Hepatic stellate cell (primary cell): ENCODE measurements around the gene SPACDR.
A peak's percentile ranks its signal among the peaks of the same experiment; 100 is the strongest.

ENCODE experiments used
- DNase-seq: peaks from one replicate; pipeline ENCODE4 v3.0.0; 2011; ENCODE audit warnings: low spot score

SPACDR gene

DNA sequence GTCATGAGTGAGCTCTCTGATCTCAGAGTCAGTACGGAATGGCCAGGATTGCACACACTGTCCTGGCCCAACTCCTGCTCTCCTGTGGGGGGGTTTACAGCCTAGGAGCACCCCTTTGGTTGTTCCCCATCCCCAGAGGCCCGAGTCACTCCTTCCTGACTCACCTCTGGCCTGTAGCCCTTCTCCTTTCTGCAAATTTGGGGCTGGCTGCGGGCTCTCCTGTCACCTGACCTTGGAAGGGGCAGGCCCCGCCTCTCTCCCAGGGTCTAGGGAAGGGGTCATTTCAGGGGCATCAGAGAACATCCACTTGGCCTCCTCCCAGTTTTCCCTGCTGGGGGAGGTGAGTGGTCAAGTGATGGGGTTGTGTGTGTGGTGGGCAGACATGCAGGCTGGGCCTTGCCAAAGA, 21.4 kb upstream of the SPACDR start:
- peak; percentile 2 for DNase-seq

DNA sequence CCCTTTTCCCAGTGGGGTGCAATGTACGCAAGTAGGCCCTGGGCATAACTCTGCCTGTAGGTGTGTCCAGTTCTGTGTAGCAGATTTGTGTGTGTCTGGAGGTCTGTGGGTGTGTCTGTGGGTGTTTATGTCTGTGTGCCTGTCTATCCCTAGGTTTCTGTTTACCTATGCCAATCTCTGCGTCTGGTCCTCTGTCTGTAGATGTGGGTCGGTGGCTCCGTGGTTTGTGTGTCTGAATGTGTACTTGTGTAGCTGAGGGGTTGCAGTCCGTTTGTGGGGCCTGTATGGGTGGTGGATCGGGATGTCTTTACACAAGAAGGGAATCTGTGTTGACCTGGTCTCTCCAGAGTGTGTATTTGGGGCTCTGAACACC, 20.6 kb upstream of the SPACDR start:
- DNase-seq, result no peak

- peak; percentile 66 for DNase-seq
Observed at GRCh38 chr7:100483722-100484672, 19.9 kb upstream of the SPACDR start, which contains the start of gene NYAP1. NYAP1 (plus strand) TSS chr7:100483927; CDS start chr7:100485312, 1,385 bp downstream.

- DNase-seq, result peak; percentile 85
Observed at GRCh38 chr7:100483090-100483721, 19.1 kb upstream of the SPACDR start.

- no peak for DNase-seq
Observed at GRCh38 chr7:100482728-100483089, 18.6 kb upstream of the SPACDR start.

GRCh38 chr7:100481466-100481865, 17.4 kb upstream of the SPACDR start:
- no peak for DNase-seq

- peak; percentile 97 for DNase-seq
Observed at GRCh38 chr7:100478958-100479660, 15.0 kb upstream of the SPACDR start, which contains the start of gene TSC22D4. TSC22D4 (minus strand) TSS chr7:100479214; CDS start chr7:100478038, 1,176 bp downstream.

- no peak for DNase-seq
Observed at GRCh38 chr7:100477871-100478267, 13.8 kb upstream of the SPACDR start.

DNA sequence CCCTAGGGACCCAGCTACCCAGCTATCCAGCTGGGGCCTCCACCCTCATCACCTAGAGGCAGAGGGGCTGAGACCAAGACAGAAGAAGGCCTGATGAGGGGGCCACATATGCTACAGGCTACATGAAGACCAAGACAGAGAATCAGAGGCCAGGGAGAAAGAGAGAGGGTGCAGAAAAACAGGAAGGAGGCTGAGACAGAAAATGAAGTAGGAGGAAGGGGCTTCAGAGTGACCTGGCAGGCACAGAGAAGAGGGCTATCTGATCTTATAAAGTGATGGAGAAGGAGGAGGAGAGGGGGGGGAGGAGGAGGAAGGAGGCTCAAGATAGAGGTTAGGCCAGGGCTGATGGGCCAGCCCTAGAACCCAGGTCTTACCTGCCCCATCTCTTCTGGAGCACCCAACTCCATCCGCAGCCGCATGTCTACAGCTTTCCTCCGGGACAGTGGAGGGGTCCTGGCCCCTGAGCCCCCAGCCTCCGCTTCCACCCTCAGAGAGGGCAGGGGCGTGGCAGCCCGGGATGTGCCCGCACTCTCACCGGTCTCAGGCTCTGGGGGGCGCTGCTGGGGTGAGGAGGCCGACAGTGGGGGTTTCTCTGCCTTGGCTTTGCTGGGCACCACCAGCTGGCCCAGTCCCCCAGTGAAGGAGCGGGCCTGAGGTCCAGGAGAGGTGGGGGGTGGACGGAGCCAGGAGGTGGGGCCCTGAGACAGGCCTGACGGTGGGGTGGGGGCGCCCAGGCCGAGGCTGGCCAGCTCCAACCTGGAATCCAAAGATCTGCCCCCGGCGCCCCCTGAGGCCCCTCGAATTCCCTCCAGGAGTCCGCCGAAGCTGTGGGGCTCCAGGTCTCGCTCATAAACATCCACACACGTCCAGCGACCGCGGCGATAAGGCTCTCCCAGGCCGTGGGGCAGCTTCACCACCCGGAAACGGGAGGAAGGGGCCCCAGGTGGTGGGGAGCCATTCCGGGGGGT, 13.1 kb upstream of the SPACDR start:
- peak; percentile 61 for DNase-seq

- no peak for DNase-seq
Observed at GRCh38 chr7:100476101-100476780, 12.2 kb upstream of the SPACDR start.

- DNase-seq, result no peak
Observed at GRCh38 chr7:100475549-100475948, 11.5 kb upstream of the SPACDR start.

DNA sequence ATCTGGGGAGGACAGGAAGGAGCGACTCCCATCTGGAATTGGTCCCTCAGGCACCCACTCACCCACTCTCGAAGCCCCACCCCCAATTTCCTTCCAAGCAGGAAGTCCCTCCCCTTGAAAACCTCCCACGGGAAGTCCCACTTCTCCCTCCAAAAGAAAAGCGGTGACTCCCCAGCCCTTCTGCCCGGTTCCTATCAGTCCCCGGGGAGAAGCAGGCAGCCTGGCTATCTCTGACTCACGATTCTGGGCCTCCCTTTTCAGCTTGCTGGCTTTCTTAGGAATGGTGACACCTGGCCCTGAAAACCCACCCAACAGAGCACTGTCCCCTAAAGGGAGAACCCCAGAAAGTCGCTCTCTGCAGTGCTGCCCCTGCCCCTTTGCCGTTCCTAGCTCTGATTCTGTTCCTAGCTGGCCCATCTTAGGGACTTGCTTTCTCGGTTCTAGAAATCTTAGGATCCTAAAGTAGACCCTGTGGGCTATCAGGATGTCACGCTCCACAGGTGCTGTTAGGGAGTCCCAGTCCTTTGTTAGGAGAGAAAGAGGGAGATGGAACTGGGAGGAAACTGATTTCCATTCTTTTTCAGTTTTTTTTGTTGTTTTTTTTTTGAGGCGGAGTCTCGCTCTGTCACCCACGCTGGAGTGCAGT, 8.9 kb upstream of the SPACDR start:
- peak; percentile 96 for DNase-seq

GRCh38 chr7:100472121-100472851, 8.2 kb upstream of the SPACDR start:
- DNase-seq, result no peak

DNA sequence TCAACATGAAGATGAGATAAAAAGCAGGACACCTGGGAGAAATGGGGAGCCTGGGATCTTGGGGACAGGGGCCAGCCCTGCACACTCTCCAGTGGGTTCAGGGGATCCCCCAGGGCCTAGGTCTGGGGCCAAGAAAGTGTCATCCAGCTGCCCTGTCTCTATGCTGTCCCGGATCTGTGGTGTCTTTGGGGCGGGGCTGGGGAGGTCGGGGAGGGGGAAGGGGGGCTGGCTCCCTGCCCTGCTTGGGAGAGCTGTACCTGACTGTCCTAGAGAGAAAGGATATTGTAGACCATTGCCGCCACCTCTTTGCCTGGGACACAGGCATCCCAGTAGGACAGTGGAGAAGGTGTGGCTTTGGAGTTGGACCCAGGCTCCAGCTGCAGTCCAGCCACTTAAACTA, 7.0 kb upstream of the SPACDR start:
- no peak for DNase-seq

DNA sequence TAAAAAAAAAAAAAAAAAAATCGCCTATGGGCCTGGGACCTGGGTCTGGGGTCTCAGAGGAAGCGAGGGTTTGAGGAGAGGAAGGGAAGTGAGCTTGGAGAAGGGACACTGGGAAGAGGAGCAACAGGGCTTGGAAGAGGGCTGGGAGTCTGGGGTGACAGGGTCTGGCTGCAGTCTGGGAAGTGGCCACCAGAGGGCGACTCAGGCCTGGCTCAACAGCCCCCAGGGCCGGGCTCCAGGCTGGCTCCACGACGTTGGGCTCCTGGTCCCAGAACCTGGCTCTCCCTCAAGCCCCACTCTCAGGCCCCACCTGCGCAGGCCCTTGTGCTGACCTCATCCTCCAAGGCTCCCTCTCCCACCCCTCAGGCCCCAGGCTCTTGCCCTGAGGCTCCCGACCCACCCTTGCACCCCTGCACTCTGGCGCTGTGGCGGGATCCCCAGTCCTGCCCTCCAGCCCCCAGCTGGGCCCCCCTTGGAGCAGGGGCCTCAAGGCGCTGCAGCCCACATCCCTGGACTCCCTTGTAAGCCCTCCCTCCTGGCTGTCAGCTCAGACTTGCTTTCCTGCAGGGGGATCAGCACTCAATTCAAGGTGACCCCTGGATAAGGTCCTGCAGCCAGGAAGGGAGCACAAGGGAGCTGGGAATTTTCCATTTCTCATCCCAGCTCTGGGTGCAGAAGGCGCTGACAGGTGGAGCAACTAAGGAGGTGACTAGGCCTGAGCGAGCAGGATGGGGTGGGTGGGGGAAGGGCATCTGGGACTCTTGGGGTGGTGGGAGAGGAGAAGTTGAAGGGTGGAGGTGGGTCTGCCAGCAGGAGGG, 5.4 kb upstream of the SPACDR start:
- DNase-seq, result peak; percentile 94

DNA sequence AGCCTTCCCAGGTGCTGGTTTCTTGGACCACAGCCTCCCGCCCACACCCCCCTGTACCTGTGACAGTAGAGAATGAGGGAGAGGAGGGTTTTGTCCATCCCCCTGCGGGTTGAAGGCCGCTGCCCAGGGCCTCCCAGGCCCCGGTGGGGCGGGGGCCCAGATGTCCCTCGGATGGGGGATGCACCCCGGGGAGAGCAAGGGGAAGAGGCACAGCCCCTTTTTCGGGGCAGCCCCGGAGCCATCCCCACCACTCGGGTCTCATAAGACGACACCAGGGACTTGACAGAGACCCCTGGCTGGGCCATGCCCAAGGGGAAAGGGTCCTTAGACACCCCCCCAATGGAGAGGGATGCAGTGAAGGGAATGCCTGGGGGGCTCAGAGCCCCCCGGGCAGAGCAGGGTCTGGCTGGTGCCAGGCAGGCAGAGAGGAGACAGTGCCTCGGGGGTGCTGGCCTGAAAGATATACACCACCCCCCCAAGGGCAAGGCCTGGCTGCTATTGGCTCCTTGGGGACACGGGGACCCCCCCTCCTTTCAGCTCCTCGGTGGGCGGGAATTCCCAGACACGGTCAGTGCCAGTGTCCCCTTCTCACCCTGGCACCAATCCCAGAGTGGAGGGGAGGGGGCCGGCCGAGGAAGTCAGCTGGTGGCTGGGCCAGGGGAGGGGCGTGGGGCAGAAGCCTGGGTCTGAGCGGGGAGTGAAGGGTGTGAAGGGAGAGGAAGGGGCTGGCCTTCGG, 3.7 kb upstream of the SPACDR start:
- no peak for DNase-seq

DNA sequence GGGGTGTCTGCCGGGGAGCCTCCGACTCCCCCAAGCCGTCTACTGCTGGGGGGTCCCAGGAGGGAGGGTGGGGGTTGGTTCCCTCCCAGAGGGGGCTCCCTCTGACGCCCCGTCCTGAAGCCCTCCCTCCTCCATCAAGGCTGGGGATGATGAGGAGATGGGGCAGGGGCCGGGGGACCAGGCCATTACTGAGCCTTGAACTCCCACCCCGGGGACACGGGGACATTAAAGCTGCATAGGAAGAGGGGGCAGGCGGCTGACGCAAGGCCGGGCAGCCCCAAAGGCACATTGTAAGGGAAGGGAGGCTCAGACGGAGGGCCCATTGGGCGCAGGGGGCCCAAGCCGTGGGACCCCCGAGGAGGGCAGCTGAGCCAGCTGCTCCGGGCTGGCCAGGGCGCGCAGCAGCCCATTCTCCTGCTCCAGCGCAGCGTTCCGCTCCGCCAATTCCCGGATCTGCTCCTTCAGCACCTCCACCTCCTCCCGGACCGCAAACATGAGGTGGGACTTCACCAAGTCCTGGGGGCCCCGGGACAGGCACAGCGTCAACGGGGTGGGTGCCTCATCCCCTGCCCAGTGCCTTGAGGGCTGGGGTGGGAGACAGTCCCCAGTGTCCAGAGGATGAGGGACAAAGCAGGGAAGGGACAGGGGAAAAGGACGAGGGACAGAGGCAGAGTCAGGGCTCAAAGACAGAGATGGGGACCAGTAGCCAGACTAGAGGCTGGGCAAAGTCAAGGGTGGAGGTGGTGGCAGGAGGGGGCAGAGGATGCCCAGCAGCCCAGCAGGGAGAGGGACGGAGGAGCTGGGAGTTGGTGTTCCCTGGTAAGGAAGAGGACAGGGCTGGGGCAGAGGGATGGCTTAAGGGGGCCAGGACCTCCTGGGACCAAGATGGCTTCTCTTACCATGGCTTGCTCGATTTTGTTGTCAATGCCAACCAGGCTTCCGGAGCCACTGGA, 2.9 kb upstream of the SPACDR start:
- DNase-seq, result no peak
